GM18526 (cell line): ENCODE measurements around the gene DAB2IP.

Source experiments
- POLR2A ChIP-seq: IDR thresholded peaks from 3 replicates; pipeline ENCODE4 v1.6.1; 2011; ENCODE audit not compliant: insufficient read length; ENCODE audit errors: extremely low read depth

The DAB2IP gene

DNA sequence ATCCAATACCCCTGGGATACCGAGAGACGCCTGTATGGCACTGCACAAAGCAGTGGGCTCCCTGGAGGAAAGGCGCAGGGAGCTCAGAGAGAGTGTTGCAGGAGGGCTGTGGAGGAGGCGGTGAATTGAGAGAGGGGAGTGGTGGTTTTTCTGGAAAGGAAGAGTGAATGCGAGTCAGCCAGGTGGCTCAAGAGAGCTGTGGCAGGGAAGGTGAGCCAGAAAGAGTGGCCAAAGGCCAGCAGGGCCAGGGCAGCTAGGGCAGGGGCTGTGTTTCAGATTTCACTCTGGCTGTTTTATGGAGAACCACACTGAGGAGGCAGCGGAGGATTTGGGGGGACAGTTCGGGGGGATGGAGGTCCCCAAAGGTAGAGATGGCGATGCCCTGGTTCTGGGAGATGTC lies 13.0 kb upstream of the DAB2IP start:
- TF ChIP-seq POLR2A = no peak

- no peak for TF ChIP-seq POLR2A
Measured at GRCh38 chr9:121638901-121639592, 12.4 kb upstream of the DAB2IP start.

GRCh38 chr9:121639619-121640018 lies 11.8 kb upstream of the DAB2IP start:
- no peak for TF ChIP-seq POLR2A

DNA sequence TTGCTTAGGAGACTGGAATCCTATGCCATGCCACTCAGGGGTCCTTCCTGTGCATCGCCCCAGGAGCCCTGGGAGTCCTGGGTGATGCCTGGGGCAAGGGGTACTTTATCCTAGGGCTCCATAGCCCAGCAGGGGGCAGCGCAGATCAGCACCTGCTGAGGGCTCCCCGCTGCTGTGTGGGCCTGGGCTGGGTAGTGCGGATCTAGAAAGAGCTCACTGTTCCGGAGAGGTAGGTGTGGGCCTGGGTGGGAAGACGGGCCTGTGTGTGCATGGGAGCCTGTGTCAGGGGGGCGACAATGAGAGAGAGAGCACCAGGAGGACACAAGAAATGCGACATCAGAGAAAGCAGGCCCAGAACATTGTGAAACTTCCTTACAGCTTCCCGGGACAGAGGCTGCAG lies 11.4 kb upstream of the DAB2IP start:
- no peak for TF ChIP-seq POLR2A

GRCh38 chr9:121640491-121641223 lies 10.8 kb upstream of the DAB2IP start:
- TF ChIP-seq POLR2A = no peak

- no peak for TF ChIP-seq POLR2A
Measured at GRCh38 chr9:121641224-121641611, 10.2 kb upstream of the DAB2IP start.

DNA sequence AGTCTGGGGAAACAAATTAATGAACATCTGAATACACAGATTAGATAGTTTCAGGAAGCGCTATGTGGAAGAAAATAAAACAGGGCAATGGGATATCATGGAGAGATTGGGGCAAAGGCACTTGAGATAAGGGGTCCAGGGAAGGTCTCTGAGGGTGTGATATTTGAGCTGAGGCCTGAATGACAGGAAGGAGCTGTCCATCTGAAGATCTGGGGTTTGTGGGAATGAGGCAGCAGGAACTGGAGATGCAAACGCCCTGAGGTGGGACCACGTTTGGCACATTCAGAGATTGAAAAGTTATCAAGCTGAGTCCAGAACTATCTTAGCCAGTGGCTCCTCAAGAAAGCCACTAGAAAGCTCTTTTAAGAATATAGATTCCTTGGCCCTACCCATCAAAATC lies 8.7 kb upstream of the DAB2IP start:
- TF ChIP-seq POLR2A = no peak

DNA sequence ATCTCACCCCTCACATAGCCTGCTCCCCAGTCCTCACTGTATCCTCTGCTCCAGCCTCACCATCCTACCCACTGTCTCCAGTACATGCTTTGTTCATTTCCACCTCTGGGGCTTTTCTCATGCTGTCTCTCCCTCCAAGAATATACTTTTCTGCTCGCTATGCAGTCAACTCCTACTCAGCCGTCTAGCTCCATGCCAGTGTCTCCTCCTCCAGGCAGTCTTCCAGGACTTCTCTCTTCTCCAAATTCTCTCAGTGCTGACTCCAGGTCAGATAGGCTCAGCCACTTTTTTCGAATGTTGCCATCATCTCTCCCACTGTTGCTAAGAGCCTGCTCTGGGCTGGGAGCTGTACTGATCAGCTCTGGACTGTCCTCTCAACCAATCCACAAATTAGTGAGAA lies 8.0 kb upstream of the DAB2IP start:
- TF ChIP-seq POLR2A = no peak

GRCh38 chr9:121645003-121645402 lies 6.4 kb upstream of the DAB2IP start:
- no peak for TF ChIP-seq POLR2A

- no peak for TF ChIP-seq POLR2A
Measured at GRCh38 chr9:121645853-121646807, 5.3 kb upstream of the DAB2IP start.

GRCh38 chr9:121646992-121647391 lies 4.4 kb upstream of the DAB2IP start:
- no peak for TF ChIP-seq POLR2A

- TF ChIP-seq POLR2A = no peak
Measured at GRCh38 chr9:121648172-121648571, 3.3 kb upstream of the DAB2IP start.

DNA sequence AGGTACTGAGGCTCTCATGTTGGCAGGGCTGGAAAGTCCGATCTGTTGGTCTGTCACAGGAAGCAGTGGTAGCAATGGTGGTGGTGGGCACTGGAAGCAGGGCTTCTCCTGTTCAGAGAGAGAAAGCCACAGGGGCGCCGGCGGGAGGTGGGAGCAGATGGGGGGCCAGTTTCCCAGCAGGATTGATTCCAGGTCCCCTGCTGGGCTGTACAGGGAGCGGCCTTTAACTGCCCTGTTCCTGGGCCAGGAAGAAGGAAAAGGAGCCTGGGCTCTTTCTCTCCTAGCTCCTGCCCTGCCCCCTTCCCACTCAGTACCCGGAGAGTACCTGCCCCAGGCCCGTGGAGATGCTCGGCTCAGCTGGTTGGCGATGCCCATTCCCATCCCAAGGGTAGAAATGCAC lies 2.6 kb upstream of the DAB2IP start:
- TF ChIP-seq POLR2A = no peak

DNA sequence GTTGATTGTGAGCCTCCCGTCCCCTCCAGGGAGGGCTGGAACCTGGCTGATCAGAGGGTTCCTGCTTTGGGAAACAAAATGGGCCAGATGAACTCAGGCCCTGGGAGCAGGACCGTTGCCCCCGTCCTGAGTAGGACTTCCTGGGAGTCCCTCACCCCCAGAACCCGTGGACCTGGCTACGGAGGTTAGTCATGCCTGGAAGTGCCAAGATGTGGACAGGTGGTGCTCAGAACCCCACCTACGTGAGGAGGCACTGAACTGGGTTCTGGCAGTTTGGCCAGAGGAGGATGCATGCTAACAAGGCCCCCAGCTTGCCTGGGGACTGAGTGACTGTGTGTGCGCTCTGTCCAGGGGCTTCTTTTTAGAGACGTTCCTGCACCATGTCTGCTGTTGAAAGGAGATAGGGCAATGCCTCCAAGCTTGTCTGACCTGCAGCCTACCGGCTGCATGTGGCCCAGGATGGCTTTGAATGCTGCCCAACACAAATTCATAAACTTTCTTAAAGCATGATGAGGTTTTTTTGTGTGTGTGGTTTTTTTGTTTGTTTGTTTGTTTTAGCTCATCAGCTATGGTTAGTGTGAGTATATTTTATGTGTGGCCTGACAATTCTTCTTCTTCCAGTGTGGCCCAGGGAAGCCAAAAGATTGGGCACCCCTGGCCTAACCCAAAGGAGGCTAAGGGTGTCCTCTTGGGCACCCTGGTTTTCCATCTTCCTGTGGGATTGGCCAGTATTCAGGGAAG lies 1.8 kb upstream of the DAB2IP start:
- TF ChIP-seq POLR2A = no peak
